Gastrocnemius medialis (tissue), 4 donors: ENCODE measurements around the gene PANK4.

Source experiments
- POLR2A ChIP-seq, 2 donors: fragments of 450-650 bp; IDR thresholded peaks; one replicate each; pipeline ENCODE4 v1.6.1; 2017; ENCODE audit warnings: antibody characterized with exemption in 2 of 2, mild to moderate bottlenecking in 2 of 2, moderate library complexity in 2 of 2
- TF ChIP-seq, protein P1 (sequence below), 5 experiments: fragments of 450-650 bp in 3 of 5; fragments of 200-600 bp in 2 of 5; sonication (generic) in 2 of 5; IDR thresholded peaks in 4 of 5; conservative IDR thresholded peaks in 1 of 5; 1 replicate in 4 of 5; 2 replicates in 1 of 5; pipeline ENCODE4 v1.5.1; 2016 to 2019; ENCODE audit warnings: antibody characterized with exemption in 5 of 5, mild to moderate bottlenecking in 3 of 5, moderate library complexity in 3 of 5

DNA sequence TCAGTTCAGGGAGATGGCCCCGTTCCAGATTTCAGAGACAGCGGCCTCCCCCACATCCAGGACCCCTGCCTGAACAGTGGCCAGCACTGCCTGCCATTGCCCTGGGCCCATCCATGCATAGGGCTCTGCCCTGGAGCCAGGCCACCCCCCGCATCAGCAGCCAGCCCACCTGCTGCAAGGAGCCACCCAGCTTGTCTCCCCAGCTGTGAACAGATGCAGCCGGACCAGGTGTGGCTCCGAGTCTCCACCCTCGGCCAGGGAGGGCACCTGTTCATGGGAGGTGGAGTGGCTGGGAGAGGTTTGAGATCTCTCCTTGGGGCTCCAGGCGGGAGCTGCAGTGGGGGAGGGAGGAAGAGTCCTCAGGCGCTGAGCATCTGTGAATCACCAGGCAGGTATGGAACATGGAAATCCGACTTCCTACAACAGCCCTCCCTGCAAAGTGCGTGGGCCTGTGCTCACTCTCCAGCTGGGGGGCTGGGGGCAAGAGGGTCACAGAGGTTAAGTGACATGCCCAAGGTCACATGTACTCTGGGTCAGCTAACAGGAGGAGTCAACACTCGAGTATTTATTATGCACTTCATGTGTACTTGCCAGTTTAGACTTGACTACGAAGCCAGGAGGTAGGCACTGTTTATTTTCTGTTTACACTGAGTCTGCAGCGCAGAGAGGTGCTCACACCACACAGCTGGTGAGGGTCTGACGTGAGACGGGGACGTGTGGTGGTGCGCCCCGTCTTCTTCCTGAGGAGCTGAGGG, 8.5 kb upstream of the PANK4 start:
- TF ChIP-seq POLR2A (IDR thresholded peaks at IDR 0.05) = no peak
- TF ChIP-seq, protein P1, sequence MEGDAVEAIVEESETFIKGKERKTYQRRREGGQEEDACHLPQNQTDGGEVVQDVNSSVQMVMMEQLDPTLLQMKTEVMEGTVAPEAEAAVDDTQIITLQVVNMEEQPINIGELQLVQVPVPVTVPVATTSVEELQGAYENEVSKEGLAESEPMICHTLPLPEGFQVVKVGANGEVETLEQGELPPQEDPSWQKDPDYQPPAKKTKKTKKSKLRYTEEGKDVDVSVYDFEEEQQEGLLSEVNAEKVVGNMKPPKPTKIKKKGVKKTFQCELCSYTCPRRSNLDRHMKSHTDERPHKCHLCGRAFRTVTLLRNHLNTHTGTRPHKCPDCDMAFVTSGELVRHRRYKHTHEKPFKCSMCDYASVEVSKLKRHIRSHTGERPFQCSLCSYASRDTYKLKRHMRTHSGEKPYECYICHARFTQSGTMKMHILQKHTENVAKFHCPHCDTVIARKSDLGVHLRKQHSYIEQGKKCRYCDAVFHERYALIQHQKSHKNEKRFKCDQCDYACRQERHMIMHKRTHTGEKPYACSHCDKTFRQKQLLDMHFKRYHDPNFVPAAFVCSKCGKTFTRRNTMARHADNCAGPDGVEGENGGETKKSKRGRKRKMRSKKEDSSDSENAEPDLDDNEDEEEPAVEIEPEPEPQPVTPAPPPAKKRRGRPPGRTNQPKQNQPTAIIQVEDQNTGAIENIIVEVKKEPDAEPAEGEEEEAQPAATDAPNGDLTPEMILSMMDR (IDR thresholded peaks at IDR 0.05 in 4 of 5, conservative IDR thresholded peaks at IDR 0.05 in 1 of 5) = no peak
